PC-3 (cell line): ENCODE measurements around the gene R3HDM2. TPM values are rescaled to one million over a fixed set of nuclear protein-coding genes. Genes with fewer than 3 reads are reported as not detected.

Experiments used
- ATAC-seq: fragments of 200-7000 bp; cut with Tn5 transposase; 2 replicates; pipeline ENCODE4 v1.9.1; 2020; ENCODE audit warnings: mild to moderate bottlenecking, moderate library complexity
- BruUV-seq: library from RNA; stranded (reverse); fragments of 400-500 nt; replicated peaks from 2 replicates; lab custom pipeline; 2021; lab: Mats Ljungman, UMichigan
- CTCF ChIA-PET: fragments of 300-600 bp; sonication (Branson Sonifier 250); formaldehyde crosslinking; loops from one replicate; lab custom pipeline; 2022; ENCODE audit warnings: antibody characterized with exemption; lab: Charles Lee
- POLR2A ChIA-PET: fragments of 300-600 bp; sonication (Branson Sonifier 250); formaldehyde crosslinking; loops from one replicate; lab custom pipeline; 2022; ENCODE audit warnings: antibody characterized with exemption; ENCODE audit not compliant: unreplicated experiment; lab: Charles Lee
- DNase-seq: peaks from one replicate; pipeline ENCODE4 v3.0.0-alpha.2; 2015
- H2AFZ ChIP-seq: fragments of 300-600 bp; sonication (generic); 2 replicates; pipeline ENCODE4 v1.6.0; 2016; ENCODE audit warnings: antibody characterized with exemption, low read length
- H3F3A ChIP-seq: fragments of 300-600 bp; sonication (generic); one replicate; pipeline ENCODE4 v1.6.0; 2017; ENCODE audit warnings: antibody characterized with exemption, low read length, control low read depth, mild to moderate bottlenecking; ENCODE audit not compliant: unreplicated experiment
- H3K27ac ChIP-seq: fragments of 300-600 bp; sonication (generic); 2 replicates; pipeline ENCODE4 v1.5.1; 2016; ENCODE audit warnings: mild to moderate bottlenecking, low read length
- H3K27me3 ChIP-seq: fragments of 300-600 bp; sonication (generic); 2 replicates; pipeline ENCODE4 v1.6.1; 2016; ENCODE audit warnings: low read length, mixed read lengths
- H3K36me3 ChIP-seq: fragments of 300-600 bp; sonication (generic); 2 replicates; pipeline ENCODE4 v1.6.1; 2016; ENCODE audit warnings: low read depth, mixed run types, low read length, mixed read lengths
- H3K4me1 ChIP-seq: fragments of 300-600 bp; sonication (generic); 2 replicates; pipeline ENCODE4 v1.5.1; 2016; ENCODE audit warnings: low read length; ENCODE audit not compliant: insufficient read depth
- H3K4me2 ChIP-seq: fragments of 300-600 bp; sonication (generic); 2 replicates; pipeline ENCODE4 v1.6.0; 2016; ENCODE audit warnings: low read length
- H3K4me3 ChIP-seq: fragments of 300-600 bp; sonication (generic); 2 replicates; pipeline ENCODE4 v1.5.1; 2016; ENCODE audit warnings: mild to moderate bottlenecking, low read length, mixed read lengths
- H3K79me2 ChIP-seq: fragments of 300-600 bp; sonication (generic); 2 replicates; pipeline ENCODE4 v1.6.1; 2017; ENCODE audit warnings: low read length, mixed read lengths
- H3K9ac ChIP-seq: fragments of 300-600 bp; sonication (generic); 2 replicates; pipeline ENCODE4 v1.6.0; 2016; ENCODE audit warnings: mild to moderate bottlenecking, low read length
- H3K9me2 ChIP-seq: fragments of 300-600 bp; sonication (generic); replicated peaks from 2 replicates; pipeline ENCODE4 v1.6.1; 2016; ENCODE audit warnings: mixed run types, low read length, mixed read lengths
- H3K9me3 ChIP-seq: fragments of 300-600 bp; sonication (generic); 2 replicates; pipeline ENCODE4 v1.6.1; 2016; ENCODE audit warnings: low read length, mixed read lengths
- H4K20me1 ChIP-seq: fragments of 300-600 bp; sonication (generic); 2 replicates; pipeline ENCODE4 v1.6.1; 2016; ENCODE audit warnings: low read length, mixed read lengths
- CTCF ChIP-seq: fragments of 300-600 bp; sonication (generic); conservative IDR thresholded peaks from 2 replicates; pipeline ENCODE4 v1.5.1; 2017; ENCODE audit warnings: antibody characterized with exemption, low read depth, mild to moderate bottlenecking, low read length
- EZH2 ChIP-seq: fragments of 300-600 bp; sonication (generic); IDR thresholded peaks from one replicate; pipeline ENCODE4 v1.6.1; 2017; ENCODE audit warnings: antibody characterized with exemption, mild to moderate bottlenecking, low read length; ENCODE audit not compliant: unreplicated experiment
- EZH2phosphoT487 ChIP-seq: fragments of 300-600 bp; sonication (generic); IDR thresholded peaks from 2 replicates; pipeline ENCODE4 v1.6.1; 2018; ENCODE audit warnings: mild to moderate bottlenecking, antibody characterized with exemption, low read length, borderline replicate concordance
- intact Hi-C: fragments of 100-400 bp; cut with micrococcal nuclease; formaldehyde crosslinking; loops from 2 replicates; pipeline ENCODE4 v1.9.0; 2023
- total RNA-seq: library from RNA; depleted of rRNA; stranded (reverse); fragments of >200 nt; gene quantifications from 2 replicates; pipeline ENCODE4 v1.2.3, GENCODE V29; 2014

Gene R3HDM2
- total RNA-seq, 1 experiment from 2014 or later = 14.0 TPM

- Histone ChIP-seq H3K4me1 (peaks cover 24% of the 10 kb centered on the region), H3K4me3 (no peak overlapping the region), H3K36me3 (no peaks in the 10 kb centered on the region), H4K20me1 (no peaks in the 10 kb centered on the region), H3F3A (peaks cover 9% of the 10 kb centered on the region), H2AFZ (no peak overlapping the region), H3K27me3 (no peaks in the 10 kb centered on the region), H3K79me2 (no peaks in the 10 kb centered on the region), H3K9me3 (no peaks in the 10 kb centered on the region), H3K27ac (no peak overlapping the region), H3K4me2 (no peak overlapping the region), H3K9ac (no peak overlapping the region), H3K9me2 (no peaks in the 10 kb centered on the region)
- no peak for ATAC-seq
- intact Hi-C loops = no loop called here
- POLR2A ChIA-PET = no interaction called here
- CTCF ChIA-PET = no interaction called here
- TF ChIP-seq EZH2phosphoT487 (no peak), CTCF (no peak), EZH2 (no peak)
- no peak for DNase-seq
- BruUV-seq = no TSS peak
Measured at GRCh38 chr12:57385586-57385985, 45.3 kb downstream of the R3HDM2 start.

- ATAC-seq = no peak
- no TSS peak for BruUV-seq
Measured at GRCh38 chr12:57384478-57384877, 46.4 kb downstream of the R3HDM2 start.

More at GRCh38 chr12:57384478-57384877, 46.4 kb downstream of the R3HDM2 start:
- Histone ChIP-seq H2AFZ (no peak overlapping the region), H4K20me1 (no peaks in the 10 kb centered on the region), H3K79me2 (no peaks in the 10 kb centered on the region), H3K9ac (no peak overlapping the region), H3K4me3 (no peak overlapping the region), H3K9me3 (no peaks in the 10 kb centered on the region), H3K4me1 (peaks cover 13% of the 10 kb centered on the region), H3K27ac (no peak overlapping the region), H3K27me3 (no peaks in the 10 kb centered on the region), H3K36me3 (no peaks in the 10 kb centered on the region), H3K9me2 (no peaks in the 10 kb centered on the region), H3F3A (peaks cover 3% of the 10 kb centered on the region), H3K4me2 (no peak overlapping the region)
- intact Hi-C loops = no loop called here
- ChIA-PET POLR2A (no interaction called here), CTCF (no interaction called here)
- DNase-seq = no peak
- TF ChIP-seq EZH2 = no peak
- no peak for TF ChIP-seq EZH2phosphoT487
- no peak for TF ChIP-seq CTCF
